GM12872 (cell line): ENCODE measurements around the gene TMEM97.

Experiments
- CTCF ChIP-seq: IDR thresholded peaks from 3 replicates; pipeline ENCODE4 v1.5.1; 2011; ENCODE audit warnings: low read depth, mild to moderate bottlenecking, low read length, moderate library complexity; ENCODE audit not compliant: insufficient read depth

TMEM97 gene

GRCh38 chr17:28295677-28296578 lies 23.1 kb upstream of the TMEM97 start:
- TF ChIP-seq CTCF = no peak

DNA sequence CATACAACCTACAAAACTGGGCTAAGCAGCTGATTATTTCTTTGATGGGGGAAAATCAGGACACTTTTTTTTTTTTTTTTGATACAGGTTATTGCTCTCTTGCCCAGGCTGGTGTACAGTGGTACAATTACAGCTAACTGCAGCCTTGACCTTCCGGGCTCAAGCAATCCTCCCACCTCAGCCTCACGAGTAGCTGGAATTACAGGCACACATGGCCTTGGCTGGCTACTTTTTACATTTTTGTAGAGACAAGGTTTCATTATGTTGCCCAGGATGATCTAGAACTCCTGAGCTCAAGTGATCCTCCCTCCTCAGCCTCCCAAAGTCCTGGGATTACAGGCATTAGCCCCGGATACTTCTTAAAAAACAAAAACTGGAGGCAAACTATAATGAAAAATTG lies 20.6 kb upstream of the TMEM97 start:
- TF ChIP-seq CTCF = no peak

- TF ChIP-seq CTCF = no peak
These were observed 12.0 kb upstream of the TMEM97 start for GRCh38 chr17:28306954-28307401.

DNA sequence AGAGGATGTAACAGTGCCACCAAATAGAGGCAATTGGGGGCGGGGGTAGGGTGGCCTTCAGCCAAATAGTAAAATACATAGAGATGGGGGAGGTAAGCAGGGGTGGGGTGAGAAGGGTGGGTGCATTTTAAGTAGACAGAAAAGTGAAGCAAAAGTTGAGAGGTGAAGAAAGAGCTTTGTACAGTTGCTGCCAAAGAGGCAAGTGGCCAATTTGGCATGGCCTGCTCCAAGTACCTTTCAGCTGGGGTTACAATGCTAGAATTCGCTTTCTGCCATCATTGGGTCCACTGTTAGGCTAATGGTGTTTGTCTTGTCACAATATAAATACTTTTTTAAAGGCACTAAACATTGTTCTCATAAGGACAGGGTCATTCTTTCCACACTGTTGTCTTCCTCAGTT lies 5.2 kb upstream of the TMEM97 start:
- TF ChIP-seq CTCF = no peak

GRCh38 chr17:28315846-28316705 lies 2.9 kb upstream of the TMEM97 start:
- TF ChIP-seq CTCF = no peak

DNA sequence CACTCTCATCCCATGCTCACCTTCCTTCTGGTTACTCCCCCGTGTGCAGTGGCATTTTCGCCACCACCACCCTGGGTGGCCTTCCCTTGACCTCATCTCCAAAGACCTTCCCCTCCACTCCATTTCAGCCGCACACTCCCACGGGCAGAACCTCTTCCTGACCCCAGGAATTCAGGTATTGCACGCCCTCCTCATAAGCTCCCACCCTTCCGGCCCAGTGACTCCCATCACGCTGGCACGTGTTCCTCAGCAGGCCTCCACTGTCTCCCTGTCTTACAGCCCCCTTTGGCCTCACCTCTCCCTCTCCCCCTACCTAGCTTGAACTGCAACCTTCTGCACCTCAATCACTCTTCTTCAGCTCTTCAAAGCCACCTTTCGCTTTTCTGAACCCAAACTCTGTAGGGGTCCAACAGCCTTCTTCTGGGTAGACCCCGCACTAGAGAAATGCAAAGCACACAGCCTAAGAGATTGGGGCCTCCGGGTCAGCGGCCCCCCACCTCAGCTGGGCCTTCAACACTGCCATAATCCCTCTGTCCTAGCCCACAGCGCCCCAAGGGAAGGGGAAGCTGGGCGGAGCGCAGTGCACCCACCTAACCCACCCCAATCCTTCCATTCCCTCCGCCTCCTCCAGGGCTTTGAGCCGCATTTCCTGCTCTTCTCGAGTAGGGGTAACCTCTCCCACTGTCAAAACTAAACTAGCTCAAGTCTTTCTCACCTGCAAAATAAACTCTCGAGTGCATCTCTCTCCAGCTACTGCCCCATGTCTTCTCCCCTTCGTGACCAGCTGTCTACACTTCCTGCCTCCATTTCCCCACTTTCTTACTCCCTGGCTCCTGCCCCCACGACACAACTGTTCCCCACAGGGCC lies 1.7 kb upstream of the TMEM97 start:
- TF ChIP-seq CTCF = no peak
